ENCODE results near the gene PIGR. TPM values are rescaled to one million over a fixed set of nuclear protein-coding genes. Genes with fewer than 3 reads are reported as not detected.

Gene PIGR
- total RNA-seq, 1 donor from 2014 or later: 1.00 TPM

DNA sequence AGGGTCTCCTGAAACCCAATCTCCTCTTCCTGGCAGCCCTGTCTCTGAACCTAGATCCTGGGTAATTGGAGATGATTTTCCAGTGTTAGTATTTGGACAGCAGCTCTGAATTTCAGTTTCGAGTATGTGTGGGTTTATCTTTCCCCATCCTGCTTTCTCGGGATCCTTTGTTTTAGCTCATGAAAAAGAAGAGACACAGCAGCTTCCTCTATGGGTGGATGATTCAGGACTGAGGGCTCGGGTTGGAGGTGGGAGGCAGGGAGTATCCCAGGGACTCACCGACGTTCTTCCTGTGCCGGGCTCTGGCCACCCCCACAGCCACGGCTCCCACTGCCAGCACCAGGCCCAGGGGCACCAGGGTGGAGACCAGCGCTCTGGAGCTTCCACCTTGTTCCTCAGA lies 14.1 kb downstream of the PIGR start:
- Mint-ChIP-seq H3K9me3 (no peaks in the 10 kb centered on the region), H3K27ac (peak overlapping the region; percentile 99), H3K36me3 (ENCODE audit: low read depth) (no peaks in the 10 kb centered on the region), H3K27me3 (no peaks in the 10 kb centered on the region), H3K4me3 (no peak overlapping the region), H3K4me1 (peaks cover 67% of the 10 kb centered on the region)
- no peak for ATAC-seq (ENCODE audit: low read depth)
- CTCF ChIA-PET: interaction anchor here (0.6 to 15.7 kb wide), 21 partner anchors 10 to 568 kb away, joined by 3 to 383 read pairs (median 11); partner anchors contain the start of genes FCAMR, FCMR and IL20
- TF ChIP-seq, protein P1, sequence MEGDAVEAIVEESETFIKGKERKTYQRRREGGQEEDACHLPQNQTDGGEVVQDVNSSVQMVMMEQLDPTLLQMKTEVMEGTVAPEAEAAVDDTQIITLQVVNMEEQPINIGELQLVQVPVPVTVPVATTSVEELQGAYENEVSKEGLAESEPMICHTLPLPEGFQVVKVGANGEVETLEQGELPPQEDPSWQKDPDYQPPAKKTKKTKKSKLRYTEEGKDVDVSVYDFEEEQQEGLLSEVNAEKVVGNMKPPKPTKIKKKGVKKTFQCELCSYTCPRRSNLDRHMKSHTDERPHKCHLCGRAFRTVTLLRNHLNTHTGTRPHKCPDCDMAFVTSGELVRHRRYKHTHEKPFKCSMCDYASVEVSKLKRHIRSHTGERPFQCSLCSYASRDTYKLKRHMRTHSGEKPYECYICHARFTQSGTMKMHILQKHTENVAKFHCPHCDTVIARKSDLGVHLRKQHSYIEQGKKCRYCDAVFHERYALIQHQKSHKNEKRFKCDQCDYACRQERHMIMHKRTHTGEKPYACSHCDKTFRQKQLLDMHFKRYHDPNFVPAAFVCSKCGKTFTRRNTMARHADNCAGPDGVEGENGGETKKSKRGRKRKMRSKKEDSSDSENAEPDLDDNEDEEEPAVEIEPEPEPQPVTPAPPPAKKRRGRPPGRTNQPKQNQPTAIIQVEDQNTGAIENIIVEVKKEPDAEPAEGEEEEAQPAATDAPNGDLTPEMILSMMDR (IDR thresholded peaks at IDR 0.05): no peak
- intact Hi-C loops (cut with micrococcal nuclease): loop anchor here (2.0 kb wide), 2 partner anchors 75 to 205 kb away; no protein-coding TSS in a partner anchor
- POLR2A ChIA-PET: interaction anchor here (0.9 to 10.2 kb wide), 5 partner anchors 15 to 66 kb away, joined by 3 to 267 read pairs (median 16); partner anchors contain the start of gene FCMR
- no peak for DNase-seq

DNA sequence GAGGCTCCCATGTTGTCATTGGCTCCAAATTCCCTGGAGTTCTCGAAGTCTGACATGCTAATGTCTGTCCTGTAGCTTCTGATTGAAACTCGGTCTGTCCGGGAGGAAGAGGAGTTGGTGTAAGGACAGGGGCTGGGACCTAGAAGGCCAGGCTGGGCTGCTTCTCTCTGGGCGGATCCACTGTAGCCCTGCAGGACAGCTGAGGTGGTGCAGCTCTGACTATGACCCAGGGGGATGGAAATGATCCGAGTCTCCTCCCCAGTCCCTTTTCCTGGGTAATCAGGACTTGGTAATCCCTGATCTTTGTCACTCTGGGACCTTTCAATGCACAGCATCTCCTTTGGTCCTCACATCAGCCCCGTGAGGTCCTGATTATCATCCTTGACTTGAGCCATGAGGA lies 14.6 kb downstream of the PIGR start:
- CTCF ChIA-PET: interaction anchor here (0.6 to 15.7 kb wide), 20 partner anchors 10 to 568 kb away, joined by 3 to 383 read pairs (median 10); partner anchors contain the start of genes FCAMR, FCMR and IL20
- ATAC-seq (ENCODE audit: low read depth): no peak
- peak overlapping the region; percentile 35 for H3K4me3 Mint-ChIP-seq
- peaks cover 70% of the 10 kb centered on the region for H3K4me1 Mint-ChIP-seq
- intact Hi-C loops (cut with micrococcal nuclease): loop anchor here (2.0 kb wide), 4 partner anchors 75 to 319 kb away; partner anchors contain the start of genes DYRK3 and EIF2D
- TF ChIP-seq, protein P1 (IDR thresholded peaks at IDR 0.05): no peak
- no peaks in the 10 kb centered on the region for H3K36me3 Mint-ChIP-seq (ENCODE audit: low read depth)
- no peaks in the 10 kb centered on the region for H3K27me3 Mint-ChIP-seq
- DNase-seq: no peak
- H3K27ac Mint-ChIP-seq: peak overlapping the region; percentile 99
- POLR2A ChIA-PET: interaction anchor here (0.9 to 10.2 kb wide), 6 partner anchors 15 to 65 kb away, joined by 3 to 267 read pairs (median 10); partner anchors contain the start of gene FCMR
- H3K9me3 Mint-ChIP-seq: no peaks in the 10 kb centered on the region

DNA sequence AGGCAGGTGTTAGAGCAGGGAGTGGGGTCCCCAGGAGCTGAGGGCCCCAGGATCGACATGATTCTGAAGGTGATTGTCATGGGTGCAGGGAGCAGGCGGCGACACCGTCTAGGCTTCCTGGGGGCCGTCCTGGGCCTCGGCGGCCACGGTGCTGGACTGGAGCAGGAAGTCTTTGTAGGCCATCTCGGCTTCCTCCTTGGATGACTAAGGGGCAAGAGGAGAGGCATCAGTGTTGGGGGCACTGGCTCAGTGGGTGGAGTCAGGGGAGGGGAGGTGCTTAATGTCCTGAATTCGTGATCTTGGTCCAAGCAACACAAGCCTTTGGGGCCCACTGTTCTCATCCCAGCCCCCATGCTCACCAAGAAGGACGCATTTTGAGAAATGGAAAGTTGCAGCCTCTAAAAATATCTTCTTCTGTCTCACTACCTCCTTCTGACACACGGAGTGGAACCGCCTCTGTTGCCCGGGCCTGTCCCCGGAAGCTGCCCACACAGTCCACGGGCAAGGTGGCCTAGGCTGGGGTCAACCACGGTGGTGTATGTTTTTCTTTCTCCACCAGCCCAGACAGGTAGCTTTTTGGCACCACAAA lies 16.0 kb downstream of the PIGR start:
- ChIA-PET CTCF (interaction anchor here (0.7 to 15.7 kb wide), 9 partner anchors 8 to 195 kb away, joined by 3 to 383 read pairs (median 41); partner anchors contain the start of genes FCMR and IL20), POLR2A (interaction anchor here (0.5 to 10.2 kb wide), 11 partner anchors 14 to 892 kb away, joined by 3 to 267 read pairs (median 4); partner anchors contain the start of gene FCMR)
- Mint-ChIP-seq H3K27ac (peak overlapping the region; percentile 99), H3K36me3 (ENCODE audit: low read depth) (no peaks in the 10 kb centered on the region), H3K4me3 (peak overlapping the region; percentile 79), H3K4me1 (peaks cover 67% of the 10 kb centered on the region), H3K27me3 (no peaks in the 10 kb centered on the region), H3K9me3 (no peaks in the 10 kb centered on the region)
- TF ChIP-seq, protein P1 (IDR thresholded peaks at IDR 0.05): no peak
- intact Hi-C loops (cut with micrococcal nuclease): loop anchor here (1.0 to 2.0 kb wide), 5 partner anchors 8 to 407 kb away; partner anchors contain the start of genes CD55, DYRK3 and EIF2D
- ATAC-seq (ENCODE audit: low read depth) (peak; percentile 83), DNase-seq (peak; percentile 72)

DNA sequence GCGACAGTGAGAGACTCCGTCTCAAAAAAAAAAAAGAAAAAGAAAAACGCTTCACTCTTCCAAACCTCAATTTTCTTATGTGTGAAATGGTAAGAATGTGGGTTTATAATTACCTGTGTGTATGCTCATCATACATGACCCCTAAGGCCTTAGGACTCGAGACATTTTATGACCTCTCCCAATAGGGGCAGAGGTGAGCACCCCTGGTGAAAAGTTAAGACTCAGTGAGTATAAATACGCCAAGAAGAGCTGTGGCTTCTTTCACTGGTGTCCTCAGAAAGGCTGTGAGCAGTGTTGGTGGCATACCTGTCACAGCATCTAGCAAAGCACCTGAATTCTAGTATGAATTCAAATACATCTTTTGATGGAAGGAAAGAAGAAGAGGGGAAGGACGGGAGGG lies 16.7 kb downstream of the PIGR start:
- H3K9me3 Mint-ChIP-seq: no peaks in the 10 kb centered on the region
- peak overlapping the region; percentile 99 for H3K27ac Mint-ChIP-seq
- peaks cover 67% of the 10 kb centered on the region for H3K4me1 Mint-ChIP-seq
- H3K36me3 Mint-ChIP-seq (ENCODE audit: low read depth): no peaks in the 10 kb centered on the region
- POLR2A ChIA-PET: interaction anchor here (1.3 to 10.2 kb wide), 5 partner anchors 13 to 244 kb away, joined by 3 to 267 read pairs (median 16); partner anchors contain the start of gene FCMR
- DNase-seq: no peak
- no peaks in the 10 kb centered on the region for H3K27me3 Mint-ChIP-seq
- H3K4me3 Mint-ChIP-seq: peak overlapping the region; percentile 79
- intact Hi-C loops (cut with micrococcal nuclease): loop anchor here (10.0 kb wide), 5 partner anchors 885 to 1645 kb away; partner anchors contain the start of gene RAB29
- no peak for ATAC-seq (ENCODE audit: low read depth)
- CTCF ChIA-PET: interaction anchor here (4.9 to 15.7 kb wide), 2 partner anchors 7 to 14 kb away, joined by 64 to 383 read pairs; partner anchors contain the start of gene FCMR
- TF ChIP-seq, protein P1 (IDR thresholded peaks at IDR 0.05): no peak
